ENCODE data around the gene PSMB3. TPM values are rescaled to one million over a fixed set of nuclear protein-coding genes. Genes with fewer than 3 reads are reported as not detected.
"Not testable (repeated sequence)": the region's sequence is repeated elsewhere in the genome, so short reads cannot be mapped to it uniquely, and the experiment has no call there.

The PSMB3 gene
- total RNA-seq, 1 donor from 2014 or later = 138 TPM

GRCh38 chr17:38786372-38786771 lies 33.8 kb downstream of the PSMB3 start:
- peaks cover 9% of the 10 kb centered on the region for H3K4me1 Mint-ChIP-seq (ENCODE audit: low read depth)
- no peak for TF ChIP-seq CTCF (IDR thresholded peaks at IDR 0.05; ENCODE audit: unreplicated experiment)
- no peak for DNase-seq (ENCODE audit: low spot score, unreplicated experiment)
- no peaks in the 10 kb centered on the region for H3K27me3 Mint-ChIP-seq
- H3K27ac Mint-ChIP-seq = no peak overlapping the region
- H3K4me3 Mint-ChIP-seq (ENCODE audit: low read depth) = no peak overlapping the region
- no peaks in the 10 kb centered on the region for H3K9me3 Mint-ChIP-seq (ENCODE audit: low read depth)
- H3K36me3 Mint-ChIP-seq (ENCODE audit: insufficient read depth) = peaks cover 5% of the 10 kb centered on the region

GRCh38 chr17:38787999-38788398 lies 35.5 kb downstream of the PSMB3 start:
- not testable (repeated sequence) for DNase-seq (ENCODE audit: low spot score, unreplicated experiment); H3K27ac Mint-ChIP-seq; H3K4me1 Mint-ChIP-seq (ENCODE audit: low read depth); H3K4me3 Mint-ChIP-seq (ENCODE audit: low read depth); H3K27me3 Mint-ChIP-seq; H3K36me3 Mint-ChIP-seq (ENCODE audit: insufficient read depth); H3K9me3 Mint-ChIP-seq (ENCODE audit: low read depth)

GRCh38 chr17:38789185-38789584 lies 36.6 kb downstream of the PSMB3 start:
- peaks cover 9% of the 10 kb centered on the region for H3K4me1 Mint-ChIP-seq (ENCODE audit: low read depth)
- no peak overlapping the region for H3K4me3 Mint-ChIP-seq (ENCODE audit: low read depth)
- DNase-seq (ENCODE audit: low spot score, unreplicated experiment) = no peak

GRCh38 chr17:38790148-38790707 lies 37.7 kb downstream of the PSMB3 start:
- H3K4me3 Mint-ChIP-seq (ENCODE audit: low read depth); H3K27me3 Mint-ChIP-seq; H3K4me1 Mint-ChIP-seq (ENCODE audit: low read depth); H3K9me3 Mint-ChIP-seq (ENCODE audit: low read depth); H3K36me3 Mint-ChIP-seq (ENCODE audit: insufficient read depth); H3K27ac Mint-ChIP-seq; DNase-seq (ENCODE audit: low spot score, unreplicated experiment): not testable (repeated sequence)

More at GRCh38 chr17:38789185-38789584, 36.6 kb downstream of the PSMB3 start:
- Mint-ChIP-seq H3K9me3 (ENCODE audit: low read depth) (no peaks in the 10 kb centered on the region), H3K36me3 (ENCODE audit: insufficient read depth) (peaks cover 3% of the 10 kb centered on the region), H3K27ac (no peak overlapping the region), H3K27me3 (no peaks in the 10 kb centered on the region)
- TF ChIP-seq CTCF (IDR thresholded peaks at IDR 0.05; ENCODE audit: unreplicated experiment) = no peak

GRCh38 chr17:38791162-38791561 lies 38.6 kb downstream of the PSMB3 start:
- H3K4me1 Mint-ChIP-seq (ENCODE audit: low read depth) = peaks cover 9% of the 10 kb centered on the region

GRCh38 chr17:38794221-38794620 lies 41.7 kb downstream of the PSMB3 start:
- TF ChIP-seq CTCF (IDR thresholded peaks at IDR 0.05; ENCODE audit: unreplicated experiment) = no peak
- peak overlapping the region; percentile 69 for H3K27ac Mint-ChIP-seq
- H3K36me3 Mint-ChIP-seq (ENCODE audit: insufficient read depth) = peaks cover 3% of the 10 kb centered on the region
- H3K4me1 Mint-ChIP-seq (ENCODE audit: low read depth) = peaks cover 30% of the 10 kb centered on the region
- no peaks in the 10 kb centered on the region for H3K9me3 Mint-ChIP-seq (ENCODE audit: low read depth)
- no peak overlapping the region for H3K4me3 Mint-ChIP-seq (ENCODE audit: low read depth)
- no peak for DNase-seq (ENCODE audit: low spot score, unreplicated experiment)
- no peaks in the 10 kb centered on the region for H3K27me3 Mint-ChIP-seq

More at GRCh38 chr17:38791162-38791561, 38.6 kb downstream of the PSMB3 start:
- no peak for DNase-seq (ENCODE audit: low spot score, unreplicated experiment)
- Mint-ChIP-seq H3K4me3 (ENCODE audit: low read depth) (no peak overlapping the region), H3K9me3 (ENCODE audit: low read depth) (no peaks in the 10 kb centered on the region), H3K27ac (no peak overlapping the region), H3K36me3 (ENCODE audit: insufficient read depth) (peaks cover 3% of the 10 kb centered on the region), H3K27me3 (no peaks in the 10 kb centered on the region)
- TF ChIP-seq CTCF (IDR thresholded peaks at IDR 0.05; ENCODE audit: unreplicated experiment) = no peak

All from progenitor cell of endocrine pancreas (in vitro differentiated cells).